ENCODE results near the gene PDPN. TPM values are rescaled to one million over a fixed set of nuclear protein-coding genes. Genes with fewer than 3 reads are reported as not detected.

Gene PDPN
- total and polyA plus RNA-seq, 2 of the 13 experiments (the other 11 are each of a cell fraction or from before 2014, with no cell fraction given), result not detected

DNA sequence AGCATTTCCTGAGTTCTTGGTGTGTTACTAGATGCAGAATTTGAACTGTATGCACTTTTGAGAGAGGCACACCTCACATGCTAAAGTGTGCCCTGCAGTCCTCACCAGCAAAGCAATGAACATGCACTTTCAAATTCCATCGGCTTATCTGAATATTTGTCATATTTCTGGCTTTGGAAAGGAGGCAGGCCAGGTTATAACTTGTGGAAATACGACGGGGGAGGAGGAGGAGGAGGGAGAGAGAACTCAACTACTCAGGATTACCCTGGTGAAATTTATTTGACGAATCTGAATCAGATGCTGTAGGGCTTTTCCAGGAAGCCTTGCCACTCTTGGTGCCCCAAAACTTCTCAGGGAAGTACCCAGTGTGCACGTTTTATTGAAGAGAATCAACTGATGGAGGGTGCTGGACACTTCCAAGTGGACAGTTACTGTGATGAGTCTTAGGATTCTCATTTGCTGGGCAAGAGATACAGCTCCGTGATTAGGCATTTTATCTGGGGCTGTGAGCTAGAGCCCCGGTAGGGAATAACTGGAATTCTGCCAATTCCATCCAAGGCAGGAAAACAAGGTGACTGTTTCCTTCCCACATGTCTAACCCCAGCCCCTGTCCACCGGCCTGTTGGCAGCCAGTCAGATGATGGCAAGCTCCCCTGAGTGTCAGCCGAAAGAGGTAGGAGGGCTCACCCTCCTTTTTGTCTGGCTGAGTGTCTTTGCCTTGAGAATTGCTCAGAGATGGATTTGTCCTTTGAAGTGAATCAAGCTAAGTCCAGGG is 3.8 kb downstream of the PDPN start (continued):
- TF ChIP-seq, protein P1, sequence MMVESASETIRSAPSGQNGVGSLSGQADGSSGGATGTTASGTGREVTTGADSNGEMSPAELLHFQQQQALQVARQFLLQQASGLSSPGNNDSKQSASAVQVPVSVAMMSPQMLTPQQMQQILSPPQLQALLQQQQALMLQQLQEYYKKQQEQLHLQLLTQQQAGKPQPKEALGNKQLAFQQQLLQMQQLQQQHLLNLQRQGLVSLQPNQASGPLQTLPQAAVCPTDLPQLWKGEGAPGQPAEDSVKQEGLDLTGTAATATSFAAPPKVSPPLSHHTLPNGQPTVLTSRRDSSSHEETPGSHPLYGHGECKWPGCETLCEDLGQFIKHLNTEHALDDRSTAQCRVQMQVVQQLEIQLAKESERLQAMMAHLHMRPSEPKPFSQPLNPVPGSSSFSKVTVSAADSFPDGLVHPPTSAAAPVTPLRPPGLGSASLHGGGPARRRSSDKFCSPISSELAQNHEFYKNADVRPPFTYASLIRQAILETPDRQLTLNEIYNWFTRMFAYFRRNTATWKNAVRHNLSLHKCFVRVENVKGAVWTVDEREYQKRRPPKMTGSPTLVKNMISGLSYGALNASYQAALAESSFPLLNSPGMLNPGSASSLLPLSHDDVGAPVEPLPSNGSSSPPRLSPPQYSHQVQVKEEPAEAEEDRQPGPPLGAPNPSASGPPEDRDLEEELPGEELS (CRISPR knock-in tag; IDR thresholded peaks at IDR 0.05), result no peak
- TF ChIP-seq HES4 (CRISPR knock-in tag; IDR thresholded peaks at IDR 0.05; ENCODE audit: borderline replicate concordance) (no peak), ZMAT3 (CRISPR knock-in tag; conservative IDR thresholded peaks at IDR 0.05) (no peak), SP2 (CRISPR knock-in tag; IDR thresholded peaks at IDR 0.05) (no peak), RORA (CRISPR knock-in tag; IDR thresholded peaks at IDR 0.05) (no peak), HOXA5 (CRISPR knock-in tag; IDR thresholded peaks at IDR 0.05) (no peak), PITX1 (CRISPR knock-in tag; IDR thresholded peaks at IDR 0.05) (no peak), ZNF891 (CRISPR knock-in tag; IDR thresholded peaks at IDR 0.05) (no peak), TGIF2 (CRISPR knock-in tag; IDR thresholded peaks at IDR 0.05) (no peak)
- TF ChIP-seq, protein P2, sequence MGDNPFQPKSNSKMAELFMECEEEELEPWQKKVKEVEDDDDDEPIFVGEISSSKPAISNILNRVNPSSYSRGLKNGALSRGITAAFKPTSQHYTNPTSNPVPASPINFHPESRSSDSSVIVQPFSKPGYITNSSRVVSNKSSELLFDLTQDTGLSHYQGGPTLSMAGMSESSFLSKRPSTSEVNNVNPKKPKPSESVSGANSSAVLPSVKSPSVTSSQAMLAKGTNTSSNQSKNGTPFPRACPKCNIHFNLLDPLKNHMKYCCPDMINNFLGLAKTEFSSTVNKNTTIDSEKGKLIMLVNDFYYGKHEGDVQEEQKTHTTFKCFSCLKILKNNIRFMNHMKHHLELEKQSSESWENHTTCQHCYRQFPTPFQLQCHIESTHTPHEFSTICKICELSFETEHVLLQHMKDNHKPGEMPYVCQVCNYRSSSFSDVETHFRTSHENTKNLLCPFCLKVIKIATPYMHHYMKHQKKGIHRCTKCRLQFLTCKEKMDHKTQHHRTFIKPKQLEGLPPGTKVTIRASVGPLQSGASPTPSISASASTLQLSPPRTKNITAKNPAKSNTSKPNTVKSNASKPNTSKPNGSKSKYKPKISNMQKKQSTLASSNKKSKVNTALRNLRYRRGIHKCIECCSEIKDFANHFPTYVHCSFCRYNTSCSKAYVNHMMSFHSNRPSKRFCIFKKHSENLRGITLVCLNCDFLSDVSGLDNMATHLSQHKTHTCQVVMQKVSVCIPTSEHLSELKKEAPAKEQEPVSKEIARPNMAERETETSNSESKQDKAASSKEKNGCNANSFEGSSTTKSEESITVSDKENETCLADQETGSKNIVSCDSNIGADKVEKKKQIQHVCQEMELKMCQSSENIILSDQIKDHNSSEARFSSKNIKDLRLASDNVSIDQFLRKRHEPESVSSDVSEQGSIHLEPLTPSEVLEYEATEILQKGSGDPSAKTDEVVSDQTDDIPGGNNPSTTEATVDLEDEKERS (CRISPR knock-in tag; IDR thresholded peaks at IDR 0.05), result no peak
- TF ChIP-seq, protein P3, sequence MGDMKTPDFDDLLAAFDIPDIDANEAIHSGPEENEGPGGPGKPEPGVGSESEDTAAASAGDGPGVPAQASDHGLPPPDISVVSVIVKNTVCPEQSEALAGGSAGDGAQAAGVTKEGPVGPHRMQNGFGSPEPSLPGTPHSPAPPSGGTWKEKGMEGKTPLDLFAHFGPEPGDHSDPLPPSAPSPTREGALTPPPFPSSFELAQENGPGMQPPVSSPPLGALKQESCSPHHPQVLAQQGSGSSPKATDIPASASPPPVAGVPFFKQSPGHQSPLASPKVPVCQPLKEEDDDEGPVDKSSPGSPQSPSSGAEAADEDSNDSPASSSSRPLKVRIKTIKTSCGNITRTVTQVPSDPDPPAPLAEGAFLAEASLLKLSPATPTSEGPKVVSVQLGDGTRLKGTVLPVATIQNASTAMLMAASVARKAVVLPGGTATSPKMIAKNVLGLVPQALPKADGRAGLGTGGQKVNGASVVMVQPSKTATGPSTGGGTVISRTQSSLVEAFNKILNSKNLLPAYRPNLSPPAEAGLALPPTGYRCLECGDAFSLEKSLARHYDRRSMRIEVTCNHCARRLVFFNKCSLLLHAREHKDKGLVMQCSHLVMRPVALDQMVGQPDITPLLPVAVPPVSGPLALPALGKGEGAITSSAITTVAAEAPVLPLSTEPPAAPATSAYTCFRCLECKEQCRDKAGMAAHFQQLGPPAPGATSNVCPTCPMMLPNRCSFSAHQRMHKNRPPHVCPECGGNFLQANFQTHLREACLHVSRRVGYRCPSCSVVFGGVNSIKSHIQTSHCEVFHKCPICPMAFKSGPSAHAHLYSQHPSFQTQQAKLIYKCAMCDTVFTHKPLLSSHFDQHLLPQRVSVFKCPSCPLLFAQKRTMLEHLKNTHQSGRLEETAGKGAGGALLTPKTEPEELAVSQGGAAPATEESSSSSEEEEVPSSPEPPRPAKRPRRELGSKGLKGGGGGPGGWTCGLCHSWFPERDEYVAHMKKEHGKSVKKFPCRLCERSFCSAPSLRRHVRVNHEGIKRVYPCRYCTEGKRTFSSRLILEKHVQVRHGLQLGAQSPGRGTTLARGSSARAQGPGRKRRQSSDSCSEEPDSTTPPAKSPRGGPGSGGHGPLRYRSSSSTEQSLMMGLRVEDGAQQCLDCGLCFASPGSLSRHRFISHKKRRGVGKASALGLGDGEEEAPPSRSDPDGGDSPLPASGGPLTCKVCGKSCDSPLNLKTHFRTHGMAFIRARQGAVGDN (CRISPR knock-in tag; IDR thresholded peaks at IDR 0.05), result no peak
